NK-92 treated with Interleukin-12 subunit alpha and Interleukin-12 subunit beta, amount 100 ng/mL, for 24 hours (cell line): ENCODE measurements around the gene ANKS1A.
A peak's percentile ranks its signal among the peaks of the same experiment; 100 is the strongest.
"Not testable (repeated sequence)": the region's sequence is repeated elsewhere in the genome, so short reads cannot be mapped to it uniquely, and the experiment has no call there.

Source experiments
- DNase-seq: peaks from one replicate; lab custom pipeline; 2025; lab: John Stamatoyannopoulos, UW

The ANKS1A gene

GRCh38 chr6:34917626-34918285 is 28.7 kb downstream of the ANKS1A start:
- no peak for DNase-seq

- no peak for DNase-seq
Measured at GRCh38 chr6:34919651-34920050, 30.6 kb downstream of the ANKS1A start.

- no peak for DNase-seq
Measured at GRCh38 chr6:34920097-34920496, 31.0 kb downstream of the ANKS1A start.

- peak; percentile 10 for DNase-seq
Measured at GRCh38 chr6:34922177-34922663, 33.2 kb downstream of the ANKS1A start.

GRCh38 chr6:34924831-34925625 is 36.0 kb downstream of the ANKS1A start:
- DNase-seq, result no peak

- DNase-seq, result peak; percentile 5
Measured at GRCh38 chr6:34926655-34927054, 37.6 kb downstream of the ANKS1A start.

- no peak for DNase-seq
Measured at GRCh38 chr6:34928220-34928619, 39.2 kb downstream of the ANKS1A start.

GRCh38 chr6:34928695-34929094 is 39.6 kb downstream of the ANKS1A start:
- DNase-seq, result no peak

- no peak for DNase-seq
Measured at GRCh38 chr6:34929241-34929978, 40.4 kb downstream of the ANKS1A start.

GRCh38 chr6:34930221-34930620 is 41.2 kb downstream of the ANKS1A start:
- no peak for DNase-seq

GRCh38 chr6:34932202-34932601 is 43.1 kb downstream of the ANKS1A start:
- not testable (repeated sequence) for DNase-seq

GRCh38 chr6:34934516-34934915 is 45.5 kb downstream of the ANKS1A start:
- no peak for DNase-seq

GRCh38 chr6:34938268-34938667 is 49.2 kb downstream of the ANKS1A start:
- DNase-seq, result no peak

- no peak for DNase-seq
Measured at GRCh38 chr6:34940030-34940434, 51.0 kb downstream of the ANKS1A start.

- no peak for DNase-seq
Measured at GRCh38 chr6:34941421-34941820, 52.4 kb downstream of the ANKS1A start.

- DNase-seq, result no peak
Measured at GRCh38 chr6:34945317-34945716, 56.3 kb downstream of the ANKS1A start.

GRCh38 chr6:34947561-34947960 is 58.5 kb downstream of the ANKS1A start:
- DNase-seq, result no peak

- no peak for DNase-seq
Measured at GRCh38 chr6:34949636-34950035, 60.6 kb downstream of the ANKS1A start.

GRCh38 chr6:34950849-34951248 is 61.8 kb downstream of the ANKS1A start:
- no peak for DNase-seq

GRCh38 chr6:34951731-34952130 is 62.7 kb downstream of the ANKS1A start:
- DNase-seq, result no peak

- no peak for DNase-seq
Measured at GRCh38 chr6:34953061-34954025, 64.3 kb downstream of the ANKS1A start.
